ENCODE results near the gene ARL6IP4.
"Not testable (repeated sequence)": the region's sequence is repeated elsewhere in the genome, so short reads cannot be mapped to it uniquely, and the experiment has no call there.

Gene ARL6IP4

GRCh38 chr12:123010681-123011080 lies 30.2 kb downstream of the ARL6IP4 start:
- no peak for DNase-seq (ENCODE audit: low read depth, low spot score)

- no peak for DNase-seq (ENCODE audit: low read depth, low spot score)
Measured at GRCh38 chr12:123011701-123012100, 31.2 kb downstream of the ARL6IP4 start.

- DNase-seq (ENCODE audit: low read depth, low spot score): no peak
Measured at GRCh38 chr12:123013185-123014095, 33.0 kb downstream of the ARL6IP4 start.

- DNase-seq (ENCODE audit: low read depth, low spot score): not testable (repeated sequence)
Measured at GRCh38 chr12:123014473-123014872, 34.0 kb downstream of the ARL6IP4 start.

GRCh38 chr12:123017753-123018152 lies 37.3 kb downstream of the ARL6IP4 start:
- DNase-seq (ENCODE audit: low read depth, low spot score): no peak

GRCh38 chr12:123019841-123020138 lies 39.3 kb downstream of the ARL6IP4 start:
- DNase-seq (ENCODE audit: low read depth, low spot score): no peak

GRCh38 chr12:123021688-123022604 lies 41.5 kb downstream of the ARL6IP4 start:
- DNase-seq (ENCODE audit: low read depth, low spot score): no peak

- no peak for DNase-seq (ENCODE audit: low read depth, low spot score)
Measured at GRCh38 chr12:123022846-123023245, 42.4 kb downstream of the ARL6IP4 start.

GRCh38 chr12:123024819-123025391 lies 44.4 kb downstream of the ARL6IP4 start:
- DNase-seq (ENCODE audit: low read depth, low spot score): no peak

GRCh38 chr12:123026094-123026853 lies 45.8 kb downstream of the ARL6IP4 start:
- DNase-seq (ENCODE audit: low read depth, low spot score): no peak

- no peak for DNase-seq (ENCODE audit: low read depth, low spot score)
Measured at GRCh38 chr12:123027726-123028445, 47.4 kb downstream of the ARL6IP4 start.

- DNase-seq (ENCODE audit: low read depth, low spot score): no peak
Measured at GRCh38 chr12:123028475-123028874, 48.0 kb downstream of the ARL6IP4 start.

GRCh38 chr12:123029550-123029949 lies 49.1 kb downstream of the ARL6IP4 start:
- DNase-seq (ENCODE audit: low read depth, low spot score): no peak

GRCh38 chr12:123030686-123031085 lies 50.2 kb downstream of the ARL6IP4 start:
- DNase-seq (ENCODE audit: low read depth, low spot score): no peak

GRCh38 chr12:123031171-123031845 lies 50.8 kb downstream of the ARL6IP4 start:
- DNase-seq (ENCODE audit: low read depth, low spot score): no peak

All from activated CD4-positive, CD25-positive, alpha-beta regulatory T cell treated with anti-CD3 and anti-CD28 coated beads, Interleukin-2, amount 50 U/mL, for 16 hours (primary cell).